ENCODE measurements around the gene GRAMD2B.

DNA sequence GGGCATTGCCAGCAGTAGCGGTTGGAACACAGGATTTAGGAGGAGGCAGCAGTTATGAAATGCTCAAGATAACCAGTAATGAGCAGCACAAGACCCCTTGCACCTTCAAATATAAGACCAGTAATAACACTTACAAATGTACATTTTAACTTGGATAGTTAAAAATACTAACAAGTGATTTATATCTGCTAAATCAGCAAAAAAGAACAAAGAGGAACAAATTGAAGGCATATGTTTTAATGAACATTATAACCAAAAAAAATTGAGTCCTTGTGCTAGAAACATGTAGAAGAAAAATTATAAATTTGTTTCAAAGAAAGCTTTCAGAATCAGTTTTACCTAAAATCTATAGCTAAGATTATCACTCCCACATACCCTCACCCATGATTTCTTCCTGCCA, 119.8 kb downstream of the GRAMD2B start:
- TF ChIP-seq EZH2 (optimal IDR thresholded peaks at IDR 0.05; ENCODE audit: low read depth, low read length) (no peak), EZH2phosphoT487 (IDR thresholded peaks at IDR 0.05; ENCODE audit: low read length) (no peak)
- TF ChIP-seq, protein P1, sequence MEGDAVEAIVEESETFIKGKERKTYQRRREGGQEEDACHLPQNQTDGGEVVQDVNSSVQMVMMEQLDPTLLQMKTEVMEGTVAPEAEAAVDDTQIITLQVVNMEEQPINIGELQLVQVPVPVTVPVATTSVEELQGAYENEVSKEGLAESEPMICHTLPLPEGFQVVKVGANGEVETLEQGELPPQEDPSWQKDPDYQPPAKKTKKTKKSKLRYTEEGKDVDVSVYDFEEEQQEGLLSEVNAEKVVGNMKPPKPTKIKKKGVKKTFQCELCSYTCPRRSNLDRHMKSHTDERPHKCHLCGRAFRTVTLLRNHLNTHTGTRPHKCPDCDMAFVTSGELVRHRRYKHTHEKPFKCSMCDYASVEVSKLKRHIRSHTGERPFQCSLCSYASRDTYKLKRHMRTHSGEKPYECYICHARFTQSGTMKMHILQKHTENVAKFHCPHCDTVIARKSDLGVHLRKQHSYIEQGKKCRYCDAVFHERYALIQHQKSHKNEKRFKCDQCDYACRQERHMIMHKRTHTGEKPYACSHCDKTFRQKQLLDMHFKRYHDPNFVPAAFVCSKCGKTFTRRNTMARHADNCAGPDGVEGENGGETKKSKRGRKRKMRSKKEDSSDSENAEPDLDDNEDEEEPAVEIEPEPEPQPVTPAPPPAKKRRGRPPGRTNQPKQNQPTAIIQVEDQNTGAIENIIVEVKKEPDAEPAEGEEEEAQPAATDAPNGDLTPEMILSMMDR (IDR thresholded peaks at IDR 0.05; ENCODE audit: low read length), result no peak
